Measurements from ENCODE around the gene TMEM72. TPM values are rescaled to one million over a fixed set of nuclear protein-coding genes. Genes with fewer than 3 reads are reported as not detected.

The TMEM72 gene
- total RNA-seq, 1 experiment from 2014 or later, result not detected

GRCh38 chr10:44897049-44897448 lies 14.1 kb upstream of the TMEM72 start:
- DNase-seq (ENCODE audit: low read depth, low spot score) (no peak), ATAC-seq (no peak)
- TF ChIP-seq, protein P1, sequence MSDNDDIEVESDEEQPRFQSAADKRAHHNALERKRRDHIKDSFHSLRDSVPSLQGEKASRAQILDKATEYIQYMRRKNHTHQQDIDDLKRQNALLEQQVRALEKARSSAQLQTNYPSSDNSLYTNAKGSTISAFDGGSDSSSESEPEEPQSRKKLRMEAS (IDR thresholded peaks at IDR 0.05), result no peak
- TF ChIP-seq POLR2A (IDR thresholded peaks at IDR 0.05; ENCODE audit: borderline replicate concordance, extremely low read depth, insufficient read depth, insufficient read length) (no peak), RAD21 (IDR thresholded peaks at IDR 0.05; ENCODE audit: low read depth) (no peak), POLR2AphosphoS5 (IDR thresholded peaks at IDR 0.05; ENCODE audit: low read depth, low read length) (no peak), SP1 (IDR thresholded peaks at IDR 0.05; ENCODE audit: low read depth) (no peak), CBX3 (IDR thresholded peaks at IDR 0.05; ENCODE audit: low read depth) (no peak), ZBTB33 (IDR thresholded peaks at IDR 0.05; ENCODE audit: extremely low read depth, insufficient replicate concordance, low read length) (no peak), JUND (IDR thresholded peaks at IDR 0.05) (no peak)
- Histone ChIP-seq H3K4me3 (replicated peaks in 1 of 2; ENCODE audit: low read depth in 1 of 2, low read length in 2 of 2) (no peak overlapping the region), H3K27me3 (ENCODE audit: insufficient read depth, low read length) (0 out of 2 replicates have a peak, but pooled peaks cover 3% of the 10 kb centered on the region), H3K4me2 (ENCODE audit: low read length) (no peak overlapping the region), H3K36me3 (ENCODE audit: control insufficient read depth in 1 of 2, insufficient read depth in 2 of 2, low read length in 2 of 2) (no peaks in the 10 kb centered on the region), H3K79me2 (ENCODE audit: insufficient read depth, low read length) (no peaks in the 10 kb centered on the region), H3K9me3 (ENCODE audit: control insufficient read depth in 1 of 2, insufficient read depth in 1 of 2, low read depth in 1 of 2, low read length in 2 of 2) (no peaks in the 10 kb centered on the region), H3K27ac (ENCODE audit: low read depth, low read length) (no peak overlapping the region), H3K9ac (ENCODE audit: low read length) (no peak overlapping the region), H3K4me1 (ENCODE audit: control insufficient read depth in 1 of 2, insufficient read depth in 2 of 2, low read length in 2 of 2) (no peaks in the 10 kb centered on the region), H4K20me1 (ENCODE audit: insufficient read depth) (no peaks in the 10 kb centered on the region), H3K9me2 (ENCODE audit: insufficient read depth) (no peaks in the 10 kb centered on the region), H2AFZ (ENCODE audit: low read depth, low read length, poor library complexity, severe bottlenecking) (no peak overlapping the region)
- intact Hi-C loops (cut with micrococcal nuclease), result no loop called here
- BruUV-seq (replicated peaks), result no TSS peak
- POLR2A ChIA-PET, result no interaction called here
- RAD21 ChIA-PET (ENCODE audit: low non-redundant PET in 1 of 2, low total read pairs in 2 of 2, uncharacterized antibody in 2 of 2, unreplicated experiment in 2 of 2), result interaction anchor here in 1 of 2 experiments (0.6 kb wide), 1 partner anchor 180 kb away, joined by 4 read pairs; no protein-coding TSS in a partner anchor
- CTCF ChIA-PET, result no interaction called here

DNA sequence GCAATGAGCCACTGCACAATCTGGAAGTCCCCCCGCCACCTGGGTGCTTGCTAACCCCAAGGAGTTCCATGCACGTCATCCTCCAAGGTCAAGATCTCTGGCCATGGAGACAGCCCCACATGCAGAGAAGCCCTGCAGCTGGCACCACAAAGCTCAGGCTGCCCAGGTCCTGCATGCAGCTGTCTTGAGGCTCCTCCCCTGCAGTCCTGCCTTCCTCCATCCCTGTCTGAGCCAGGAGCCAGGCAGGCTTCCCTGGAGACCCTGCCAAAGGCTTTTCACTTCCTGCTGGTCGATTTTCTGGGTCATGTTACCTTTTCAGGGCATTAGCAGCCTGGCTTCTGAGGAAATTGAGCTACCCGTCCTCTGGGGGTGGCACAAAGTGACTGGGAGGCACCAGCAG lies 12.5 kb upstream of the TMEM72 start:
- Histone ChIP-seq H3K4me2 (ENCODE audit: low read length) (no peak overlapping the region), H3K9me2 (ENCODE audit: insufficient read depth) (no peaks in the 10 kb centered on the region), H3K9me3 (ENCODE audit: control insufficient read depth in 1 of 2, insufficient read depth in 1 of 2, low read depth in 1 of 2, low read length in 2 of 2) (no peaks in the 10 kb centered on the region), H3K4me1 (ENCODE audit: control insufficient read depth in 1 of 2, insufficient read depth in 2 of 2, low read length in 2 of 2) (no peaks in the 10 kb centered on the region), H4K20me1 (ENCODE audit: insufficient read depth) (no peaks in the 10 kb centered on the region), H3K79me2 (ENCODE audit: insufficient read depth, low read length) (no peaks in the 10 kb centered on the region), H3K36me3 (ENCODE audit: control insufficient read depth in 1 of 2, insufficient read depth in 2 of 2, low read length in 2 of 2) (no peaks in the 10 kb centered on the region), H3K27me3 (ENCODE audit: insufficient read depth, low read length) (peaks cover 10% of the 10 kb centered on the region; the same call in 1 of the 2 replicates), H3K4me3 (replicated peaks in 1 of 2; ENCODE audit: low read depth in 1 of 2, low read length in 2 of 2) (no peak overlapping the region), H3K9ac (ENCODE audit: low read length) (no peak overlapping the region), H2AFZ (ENCODE audit: low read depth, low read length, poor library complexity, severe bottlenecking) (no peak overlapping the region), H3K27ac (ENCODE audit: low read depth, low read length) (no peak overlapping the region)
- BruUV-seq (replicated peaks), result no TSS peak
- CTCF ChIA-PET, result no interaction called here
- no peak for DNase-seq (ENCODE audit: low read depth, low spot score)
- ATAC-seq, result no peak
- TF ChIP-seq ZFX (IDR thresholded peaks at IDR 0.05) (no peak), JUND (IDR thresholded peaks at IDR 0.05) (no peak), CTCF (IDR thresholded peaks at IDR 0.05 in 2 of 3, conservative IDR thresholded peaks at IDR 0.05 in 1 of 3; ENCODE audit: borderline replicate concordance in 1 of 3, insufficient read depth in 1 of 3, low read depth in 2 of 3, low read length in 2 of 3) (no peak), EGR1 (IDR thresholded peaks at IDR 0.05; ENCODE audit: low read depth) (no peak), TCF7L2 (IDR thresholded peaks at IDR 0.05; ENCODE audit: borderline replicate concordance, extremely low read depth, insufficient read depth, insufficient read length) (no peak), ATF3 (IDR thresholded peaks at IDR 0.05) (no peak)
- intact Hi-C loops (cut with micrococcal nuclease), result no loop called here
- POLR2A ChIA-PET, result no interaction called here
- RAD21 ChIA-PET (ENCODE audit: low non-redundant PET in 1 of 2, low total read pairs in 2 of 2, uncharacterized antibody in 2 of 2, unreplicated experiment in 2 of 2), result no interaction called here

All from HCT116 (cell line).